Osteoblast (primary cell): ENCODE measurements around the gene GPC5. TPM values are rescaled to one million over a fixed set of nuclear protein-coding genes. Genes with fewer than 3 reads are reported as not detected.

Source experiments
- DNase-seq: peaks from one replicate; pipeline ENCODE4 v3.0.0; 2011; ENCODE audit warnings: low spot score, mixed read lengths; ENCODE audit not compliant: insufficient read length; ENCODE audit errors: missing footprints
- H2AFZ ChIP-seq: 2 replicates; pipeline ENCODE4 v1.6.0; 2011; ENCODE audit warnings: mild to moderate bottlenecking, low read length
- H3K27ac ChIP-seq: 2 replicates; pipeline ENCODE4 v1.5.1; 2011; ENCODE audit warnings: mild to moderate bottlenecking, low read depth, low read length, moderate library complexity
- H3K27me3 ChIP-seq: 2 replicates; pipeline ENCODE4 v1.6.0; 2012; ENCODE audit warnings: mild to moderate bottlenecking, control low read depth, inconsistent platforms, low read length, moderate library complexity; ENCODE audit not compliant: insufficient read depth
- H3K36me3 ChIP-seq: 2 replicates; pipeline ENCODE4 v1.5.1; 2011; ENCODE audit warnings: mild to moderate bottlenecking, low read length, control low read depth, moderate library complexity; ENCODE audit not compliant: insufficient read depth
- H3K4me1 ChIP-seq: 2 replicates; pipeline ENCODE4 v1.5.1; 2011; ENCODE audit warnings: mild to moderate bottlenecking, low read length, control low read depth, moderate library complexity; ENCODE audit not compliant: insufficient read depth
- H3K4me2 ChIP-seq: 2 replicates; pipeline ENCODE4 v1.6.0; 2011; ENCODE audit warnings: mild to moderate bottlenecking, low read length; ENCODE audit not compliant: insufficient read depth
- H3K4me3 ChIP-seq: fragments of 200-600 bp; sonication (generic); 3 replicates; pipeline ENCODE4 v1.5.1; 2012; ENCODE audit warnings: mild to moderate bottlenecking, low read length, inconsistent platforms; ENCODE audit not compliant: insufficient read depth
- H3K79me2 ChIP-seq: 2 replicates; pipeline ENCODE4 v1.6.0; 2012; ENCODE audit warnings: mild to moderate bottlenecking, low read length, control low read depth, inconsistent platforms; ENCODE audit not compliant: insufficient read depth
- H3K9me3 ChIP-seq: 2 replicates; pipeline ENCODE4 v1.5.1; 2011; ENCODE audit warnings: low read depth, low read length, control low read depth
- H4K20me1 ChIP-seq: 2 replicates; pipeline ENCODE4 v1.6.0; 2012; ENCODE audit warnings: mild to moderate bottlenecking, low read length, control low read depth; ENCODE audit not compliant: insufficient read depth
- CTCF ChIP-seq: IDR thresholded peaks from 2 replicates; pipeline ENCODE4 v1.5.1; 2011; ENCODE audit warnings: mild to moderate bottlenecking, low read depth, low read length, moderate library complexity; ENCODE audit errors: extremely low read depth
- total RNA-seq: library from RNA; depleted of rRNA; stranded (reverse); fragments of >200 nt; gene quantifications from 2 replicates; pipeline ENCODE4 v1.2.3, GENCODE V29; 2012

Gene GPC5
- total RNA-seq, 1 donor, result 0.36 TPM

- H3K4me1 ChIP-seq, result no peaks in the 10 kb centered on the region
- no peaks in the 10 kb centered on the region for H3K27me3 ChIP-seq
- H3K4me3 ChIP-seq, result no peak overlapping the region
- H3K27ac ChIP-seq, result no peak overlapping the region
- no peak overlapping the region for H2AFZ ChIP-seq
- H3K36me3 ChIP-seq, result no peaks in the 10 kb centered on the region
- peaks cover 4% of the 10 kb centered on the region for H3K9me3 ChIP-seq
- H3K79me2 ChIP-seq, result no peaks in the 10 kb centered on the region
- no peak overlapping the region for H3K4me2 ChIP-seq
- H4K20me1 ChIP-seq, result no peaks in the 10 kb centered on the region
- TF ChIP-seq CTCF, result no peak
- no peak for DNase-seq
These were observed 511.2 kb downstream of the GPC5 start for GRCh38 chr13:91909617-91910016.

- H3K27me3 ChIP-seq, result no peaks in the 10 kb centered on the region
- no peaks in the 10 kb centered on the region for H3K9me3 ChIP-seq
- TF ChIP-seq CTCF, result no peak
- H3K4me3 ChIP-seq, result no peak overlapping the region
- H3K4me1 ChIP-seq, result no peaks in the 10 kb centered on the region
- no peak overlapping the region for H3K4me2 ChIP-seq
- H2AFZ ChIP-seq, result no peak overlapping the region
- H4K20me1 ChIP-seq, result no peaks in the 10 kb centered on the region
- H3K79me2 ChIP-seq, result no peaks in the 10 kb centered on the region
- H3K36me3 ChIP-seq, result no peaks in the 10 kb centered on the region
- no peak overlapping the region for H3K27ac ChIP-seq
- peak; percentile 55 for DNase-seq
These were observed 524.7 kb downstream of the GPC5 start for GRCh38 chr13:91922969-91923592.

GRCh38 chr13:91930687-91931086 lies 532.3 kb downstream of the GPC5 start:
- Histone ChIP-seq H3K4me1 (no peaks in the 10 kb centered on the region), H4K20me1 (no peaks in the 10 kb centered on the region), H3K4me2 (no peak overlapping the region), H3K36me3 (no peaks in the 10 kb centered on the region), H3K4me3 (no peak overlapping the region), H3K27ac (no peak overlapping the region), H2AFZ (no peak overlapping the region), H3K9me3 (no peaks in the 10 kb centered on the region), H3K79me2 (no peaks in the 10 kb centered on the region), H3K27me3 (no peaks in the 10 kb centered on the region)
- no peak for DNase-seq
- TF ChIP-seq CTCF, result no peak

- Histone ChIP-seq H4K20me1 (no peaks in the 10 kb centered on the region), H3K4me1 (no peaks in the 10 kb centered on the region), H3K9me3 (peaks cover 7% of the 10 kb centered on the region), H3K4me2 (no peak overlapping the region), H3K4me3 (no peak overlapping the region), H3K36me3 (no peaks in the 10 kb centered on the region), H3K27me3 (no peaks in the 10 kb centered on the region), H3K79me2 (no peaks in the 10 kb centered on the region), H3K27ac (no peak overlapping the region), H2AFZ (no peak overlapping the region)
- TF ChIP-seq CTCF, result no peak
- no peak for DNase-seq
These were observed 535.9 kb downstream of the GPC5 start for GRCh38 chr13:91934354-91934753.
